ENCODE measurements around the gene RTN4R.

DNA sequence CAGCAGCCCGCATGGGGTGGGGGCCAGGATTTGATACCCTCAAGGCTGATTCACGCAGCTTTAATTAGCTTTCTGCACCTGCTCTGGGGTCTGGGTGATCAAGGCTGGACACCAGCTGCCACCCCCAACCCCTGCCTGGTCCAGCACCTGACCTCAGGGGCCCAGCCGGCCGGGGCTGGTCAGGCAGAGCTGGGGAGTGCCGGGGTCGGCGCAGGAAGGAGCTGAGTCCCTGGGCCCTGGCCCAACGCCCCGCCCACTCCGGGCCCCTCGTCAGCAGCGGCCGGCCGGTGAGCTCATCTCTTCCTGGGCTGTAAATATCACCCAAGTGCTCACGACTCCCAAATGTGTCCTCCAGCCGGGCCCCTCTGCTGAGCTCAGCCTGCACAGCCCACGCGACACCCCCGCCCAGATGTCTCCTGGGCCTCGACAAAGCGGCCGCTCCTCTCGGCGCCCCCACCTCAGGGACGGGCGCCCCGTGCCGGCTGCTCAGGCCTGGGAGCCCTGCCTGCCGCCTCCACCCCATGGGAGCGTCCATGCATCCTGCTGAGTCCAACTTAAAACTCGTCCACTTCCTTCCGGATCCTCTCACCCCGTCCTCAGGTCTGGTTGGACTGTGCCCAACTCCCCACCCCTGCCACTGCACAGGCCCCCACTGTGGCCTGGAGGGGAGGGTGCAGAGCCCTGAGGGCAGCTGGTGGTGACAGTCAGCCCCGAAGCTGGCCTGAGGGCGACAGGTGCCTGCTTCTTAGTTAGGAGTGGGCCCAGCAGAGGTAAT lies 29.0 kb downstream of the RTN4R start:
- TF ChIP-seq POLR2A (IDR thresholded peaks at IDR 0.05; ENCODE audit: low read depth, low read length) = no peak
- TF ChIP-seq SPI1 (IDR thresholded peaks at IDR 0.05; ENCODE audit: low read depth, low read length) = no peak
- TF ChIP-seq TAF1 (IDR thresholded peaks at IDR 0.05; ENCODE audit: low read depth, low read length) = no peak
